ENCODE results near the gene NAT9. TPM values are rescaled to one million over a fixed set of nuclear protein-coding genes. Genes with fewer than 3 reads are reported as not detected.

The NAT9 gene
- total RNA-seq, 1 donor from 2014 or later = 36.5 TPM

GRCh38 chr17:74733365-74734122 is 42.6 kb downstream of the NAT9 start:
- DNase-seq (ENCODE audit: extremely low read depth, low read depth, low spot score) = no peak

DNA sequence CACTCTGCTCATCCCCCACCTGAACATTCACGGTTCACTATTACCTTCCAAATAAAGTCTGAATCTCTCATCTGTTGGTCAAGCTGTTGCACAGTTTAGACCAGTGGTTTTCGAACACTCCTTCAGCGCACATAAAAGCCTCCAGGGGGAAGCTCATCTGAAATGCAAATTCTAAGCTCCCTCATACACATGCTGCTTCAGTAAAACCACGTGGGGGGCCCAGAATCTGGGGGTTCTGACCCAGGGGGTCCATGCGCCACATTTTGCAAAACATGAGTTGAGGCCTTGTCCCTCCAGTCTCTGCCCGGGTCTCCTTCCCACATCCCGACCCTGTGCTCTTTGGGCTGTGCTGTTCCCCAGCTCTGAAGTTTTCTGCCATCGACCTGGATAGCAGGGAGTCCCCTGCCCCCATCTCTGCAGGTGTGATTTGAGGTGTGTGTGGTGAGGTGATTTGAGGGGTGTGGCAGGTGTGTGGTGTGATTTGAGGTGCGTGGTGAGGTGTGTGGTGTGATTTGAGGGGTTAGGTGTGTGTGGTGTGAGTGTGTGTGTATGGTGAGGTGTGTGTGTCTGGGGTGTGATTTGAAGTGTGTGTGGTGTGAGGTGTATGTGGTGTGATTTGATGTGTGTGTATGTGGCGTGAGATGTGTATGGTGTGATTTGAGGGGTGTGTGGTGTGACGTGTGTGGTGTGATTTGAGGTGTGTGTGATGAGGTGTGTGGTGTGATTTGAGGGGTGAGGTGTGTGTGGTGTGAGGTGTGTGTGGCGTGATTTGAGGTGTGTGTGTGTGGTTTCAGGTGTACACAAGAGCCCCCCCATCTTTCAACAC is 43.9 kb downstream of the NAT9 start:
- DNase-seq (ENCODE audit: extremely low read depth, low read depth, low spot score) = no peak

DNA sequence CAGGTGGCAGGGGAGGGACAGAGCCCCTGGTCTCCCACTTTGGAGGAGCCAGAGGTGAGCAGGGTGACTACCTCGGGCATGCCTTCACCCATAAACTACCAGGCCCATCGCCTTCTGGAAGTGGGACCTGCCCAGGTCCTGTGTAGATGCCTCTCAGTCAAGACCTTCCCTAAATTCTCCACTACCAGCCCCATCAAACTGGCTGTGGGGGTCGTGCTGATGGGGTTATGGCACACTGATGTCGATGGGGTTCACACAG is 44.9 kb downstream of the NAT9 start:
- DNase-seq (ENCODE audit: extremely low read depth, low read depth, low spot score) = no peak

DNA sequence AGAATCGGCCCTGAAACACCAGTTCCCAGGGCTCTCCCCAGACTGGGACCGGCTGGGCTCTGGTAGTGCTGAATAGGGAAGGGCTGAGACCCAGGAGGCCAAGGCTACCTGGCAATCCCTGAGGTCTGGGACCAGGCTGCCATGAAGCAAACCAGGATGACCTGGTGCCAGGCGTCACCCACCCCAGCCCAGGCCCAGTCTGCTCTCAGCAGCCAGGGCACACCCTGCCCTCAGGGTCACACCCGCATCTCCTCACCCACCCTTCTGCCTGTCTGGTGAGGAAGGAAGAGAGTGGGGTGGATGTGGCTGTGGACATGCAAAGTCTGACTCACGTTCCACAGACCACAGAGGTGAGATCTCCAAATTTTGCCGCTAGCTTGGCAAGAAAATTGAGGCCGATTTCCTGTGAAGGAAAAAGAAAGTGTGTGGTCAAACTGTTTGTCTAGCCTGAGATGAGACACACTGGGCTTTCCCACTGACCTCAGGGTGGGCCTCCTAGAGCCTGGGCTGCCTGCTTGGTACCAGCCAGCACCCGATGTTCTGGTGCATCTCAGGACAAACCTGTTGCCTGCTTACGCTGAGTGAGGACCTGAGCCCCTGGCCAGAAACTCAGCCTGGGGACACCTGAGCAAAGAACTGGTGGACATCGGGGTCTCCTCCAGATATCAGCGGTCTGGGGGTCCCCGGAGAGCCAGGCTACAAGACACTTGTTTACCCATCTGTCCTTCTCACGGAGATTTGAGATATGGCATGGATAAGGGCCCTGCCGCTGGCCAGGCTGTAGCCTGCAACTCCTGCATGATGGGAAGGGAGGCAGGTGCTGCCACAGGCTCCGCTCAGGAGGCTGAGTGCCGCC is 45.4 kb downstream of the NAT9 start:
- DNase-seq (ENCODE audit: extremely low read depth, low read depth, low spot score) = no peak

- no peak for DNase-seq (ENCODE audit: extremely low read depth, low read depth, low spot score)
Observed at GRCh38 chr17:74729866-74730265, 46.3 kb downstream of the NAT9 start.

DNA sequence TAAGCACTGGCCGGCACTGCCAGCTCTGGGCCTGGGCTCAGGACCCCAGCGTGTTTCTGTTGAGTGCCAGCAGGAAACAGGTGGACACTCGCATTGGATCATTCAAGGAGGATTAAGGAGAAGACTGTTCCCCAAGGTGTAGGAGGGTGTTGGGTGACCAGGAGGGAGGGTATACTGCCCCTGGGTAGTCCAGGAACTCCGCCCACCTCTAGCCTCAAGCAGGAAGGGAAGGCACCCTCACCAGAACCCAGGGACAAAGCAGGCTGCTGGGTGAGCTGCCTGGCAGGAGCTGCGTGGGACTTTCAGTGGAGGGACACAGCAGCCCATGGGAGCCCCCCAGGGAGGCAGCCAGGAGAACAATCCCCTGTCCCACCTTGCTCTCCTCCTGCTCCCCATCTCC is 46.8 kb downstream of the NAT9 start:
- no peak for DNase-seq (ENCODE audit: extremely low read depth, low read depth, low spot score)

GRCh38 chr17:74728702-74729075 is 47.5 kb downstream of the NAT9 start:
- no peak for DNase-seq (ENCODE audit: extremely low read depth, low read depth, low spot score)

- DNase-seq (ENCODE audit: extremely low read depth, low read depth, low spot score) = no peak
Observed at GRCh38 chr17:74728033-74728701, 48.0 kb downstream of the NAT9 start.

DNA sequence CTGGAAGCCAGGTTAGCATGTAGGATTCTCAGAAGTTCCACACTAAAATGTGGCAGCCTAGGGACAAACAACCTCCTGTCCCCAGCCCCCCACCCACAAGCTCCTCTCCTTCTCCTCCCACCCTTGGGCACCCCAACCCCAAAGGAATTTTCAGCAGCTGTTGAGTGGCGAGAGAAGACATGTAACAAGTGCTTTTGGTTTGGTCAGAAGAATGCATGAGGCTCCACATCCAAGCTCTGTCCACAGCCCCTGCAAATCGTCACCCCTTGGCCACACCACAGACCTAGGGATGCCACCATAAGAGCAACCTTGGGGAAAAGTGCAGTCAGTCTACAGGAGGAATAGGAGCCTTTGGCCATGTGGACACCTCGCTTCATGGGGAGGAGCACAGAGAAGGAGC is 51.0 kb downstream of the NAT9 start:
- DNase-seq (ENCODE audit: extremely low read depth, low read depth, low spot score) = no peak

- DNase-seq (ENCODE audit: extremely low read depth, low read depth, low spot score) = no peak
Observed at GRCh38 chr17:74723891-74724290, 52.3 kb downstream of the NAT9 start.

GRCh38 chr17:74722782-74723181 is 53.4 kb downstream of the NAT9 start:
- DNase-seq (ENCODE audit: extremely low read depth, low read depth, low spot score) = no peak

Other genes starting within 250 kb of the NAT9 start
- gene CD300LB, start 244.9 kb downstream of the NAT9 start, total RNA-seq = not detected in 2 replicates
- gene CD300C, start 230.2 kb downstream of the NAT9 start, total RNA-seq = not detected in 2 replicates
- gene CD300H, start 208.8 kb downstream of the NAT9 start, total RNA-seq = not detected in 2 replicates
- not detected in 2 replicates for gene CD300LD, start 184.1 kb downstream of the NAT9 start, total RNA-seq
- not detected in 2 replicates for gene CD300E, start 152.6 kb downstream of the NAT9 start, total RNA-seq
- not detected in 2 replicates for gene CD300LF, start 63.4 kb downstream of the NAT9 start, total RNA-seq
- 0.87 TPM in 1 of 2 replicates, not detected in the other for gene RAB37, start 39.1 kb downstream of the NAT9 start, total RNA-seq
- gene NHERF1, start 27.7 kb downstream of the NAT9 start, total RNA-seq = 17.7 and 18.4 TPM in 2 replicates
- 1.1 TPM in 1 of 2 replicates, not detected in the other for gene GRIN2C, start 83.5 kb upstream of the NAT9 start, total RNA-seq
- gene FDXR, start 96.6 kb upstream of the NAT9 start, total RNA-seq = 38.6 and 46.9 TPM in 2 replicates
- not detected in 2 replicates for gene FADS6, start 117.3 kb upstream of the NAT9 start, total RNA-seq
- not detected in 2 replicates for gene USH1G, start 146.9 kb upstream of the NAT9 start, total RNA-seq
- not detected in 2 replicates for gene OTOP2, start 147.9 kb upstream of the NAT9 start, total RNA-seq
- not detected in 2 replicates for gene OTOP3, start 159.6 kb upstream of the NAT9 start, total RNA-seq
- gene HID1, start 196.4 kb upstream of the NAT9 start, total RNA-seq = 23.1 and 30.6 TPM in 2 replicates
- gene CDR2L, start 211.3 kb upstream of the NAT9 start, total RNA-seq = 40.7 and 63.5 TPM in 2 replicates
- 38.7 and 49.7 TPM in 2 replicates for gene MRPL58, start 236.3 kb upstream of the NAT9 start, total RNA-seq